ENCODE data around the gene TBC1D22A. TPM values are rescaled to one million over a fixed set of nuclear protein-coding genes. Genes with fewer than 3 reads are reported as not detected.

The TBC1D22A gene
- total RNA-seq, 1 experiment from 2014 or later: 32.6 TPM

- peaks cover 22% of the 10 kb centered on the region for H3K4me1 Mint-ChIP-seq (ENCODE audit: low read depth, unreplicated experiment)
- BruUV-seq (replicated peaks): no TSS peak
- H3K4me1 ChIP-seq: no peaks in the 10 kb centered on the region
- ChIA-PET POLR2A (no interaction called here), CTCF (no interaction called here)
- no peaks in the 10 kb centered on the region for H3K27me3 Mint-ChIP-seq (ENCODE audit: insufficient read depth, unreplicated experiment)
- DNase-seq: no peak
- H3K9me3 ChIP-seq: no peaks in the 10 kb centered on the region
- H3K36me3 ChIP-seq (ENCODE audit: control insufficient read depth, insufficient read depth, low read length): no peaks in the 10 kb centered on the region
- no peak overlapping the region for H3K4me3 Mint-ChIP-seq (ENCODE audit: unreplicated experiment)
- no peak overlapping the region for H3K4me3 ChIP-seq (ENCODE audit: low read depth, low read length)
- no peak for TF ChIP-seq CTCF (IDR thresholded peaks at IDR 0.05; ENCODE audit: insufficient read depth in 1 of 2, low read depth in 1 of 2, low read length in 1 of 2, severe bottlenecking in 1 of 2, unreplicated experiment in 1 of 2)
- no peaks in the 10 kb centered on the region for H3K9me3 Mint-ChIP-seq (ENCODE audit: unreplicated experiment)
- peaks cover 14% of the 10 kb centered on the region for H3K36me3 Mint-ChIP-seq (ENCODE audit: insufficient read depth, unreplicated experiment)
- H3K27me3 ChIP-seq (replicated peaks; ENCODE audit: control insufficient read depth, insufficient read depth, low read length): no peaks in the 10 kb centered on the region
- intact Hi-C loops (cut with micrococcal nuclease; ENCODE audit: unreplicated experiment): loop anchor here (2.0 kb wide), 1 partner anchor 13 kb away; no protein-coding TSS in a partner anchor
- no peak overlapping the region for H3K27ac Mint-ChIP-seq (ENCODE audit: unreplicated experiment)
Observed at GRCh38 chr22:46851311-46851710, 88.9 kb downstream of the TBC1D22A start.

DNA sequence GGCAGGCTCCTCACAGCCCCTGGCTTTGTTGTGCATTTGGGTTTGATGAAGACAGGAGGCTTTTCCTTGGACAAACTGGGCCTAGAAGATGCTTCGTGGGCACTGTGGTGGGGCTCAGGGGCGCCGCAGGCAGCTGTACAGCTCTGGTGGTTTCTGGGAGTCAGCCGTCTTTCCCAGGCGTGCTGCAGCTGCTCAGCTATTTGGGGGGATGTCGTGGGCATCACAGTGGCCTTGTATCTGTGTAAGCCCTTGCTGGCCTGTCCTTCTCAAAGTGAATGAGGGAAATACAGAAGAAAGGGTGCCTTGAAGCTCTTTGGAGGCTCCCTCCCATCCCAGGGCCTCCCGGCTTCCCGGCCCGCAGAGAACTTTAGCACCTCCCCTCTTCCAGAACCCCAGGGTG, 89.5 kb downstream of the TBC1D22A start:
- peaks cover 16% of the 10 kb centered on the region for H3K4me1 Mint-ChIP-seq (ENCODE audit: low read depth, unreplicated experiment)
- H3K36me3 Mint-ChIP-seq (ENCODE audit: insufficient read depth, unreplicated experiment): peaks cover 14% of the 10 kb centered on the region
- POLR2A ChIA-PET: no interaction called here
- H3K9me3 ChIP-seq: no peaks in the 10 kb centered on the region
- H3K27me3 ChIP-seq (replicated peaks; ENCODE audit: control insufficient read depth, insufficient read depth, low read length): no peaks in the 10 kb centered on the region
- no peak for TF ChIP-seq CTCF (IDR thresholded peaks at IDR 0.05; ENCODE audit: insufficient read depth in 1 of 2, low read depth in 1 of 2, low read length in 1 of 2, severe bottlenecking in 1 of 2, unreplicated experiment in 1 of 2)
- intact Hi-C loops (cut with micrococcal nuclease; ENCODE audit: unreplicated experiment): loop anchor here (2.0 kb wide), 1 partner anchor 13 kb away; no protein-coding TSS in a partner anchor
- no peaks in the 10 kb centered on the region for H3K9me3 Mint-ChIP-seq (ENCODE audit: unreplicated experiment)
- H3K27me3 Mint-ChIP-seq (ENCODE audit: insufficient read depth, unreplicated experiment): no peaks in the 10 kb centered on the region
- H3K27ac Mint-ChIP-seq (ENCODE audit: unreplicated experiment): no peak overlapping the region
- CTCF ChIA-PET: no interaction called here
- no peaks in the 10 kb centered on the region for H3K36me3 ChIP-seq (ENCODE audit: control insufficient read depth, insufficient read depth, low read length)
- no peak for DNase-seq
- no peak overlapping the region for H3K4me3 Mint-ChIP-seq (ENCODE audit: unreplicated experiment)
- no TSS peak for BruUV-seq (replicated peaks)
- H3K4me1 ChIP-seq: no peaks in the 10 kb centered on the region
- H3K4me3 ChIP-seq (ENCODE audit: low read depth, low read length): no peak overlapping the region

- no peaks in the 10 kb centered on the region for H3K27me3 Mint-ChIP-seq (ENCODE audit: insufficient read depth, unreplicated experiment)
- peaks cover 14% of the 10 kb centered on the region for H3K36me3 Mint-ChIP-seq (ENCODE audit: insufficient read depth, unreplicated experiment)
- Histone ChIP-seq H3K27me3 (replicated peaks; ENCODE audit: control insufficient read depth, insufficient read depth, low read length) (no peaks in the 10 kb centered on the region), H3K9me3 (no peaks in the 10 kb centered on the region), H3K4me3 (ENCODE audit: low read depth, low read length) (no peak overlapping the region), H3K36me3 (ENCODE audit: control insufficient read depth, insufficient read depth, low read length) (no peaks in the 10 kb centered on the region), H3K4me1 (no peaks in the 10 kb centered on the region)
- intact Hi-C loops (cut with micrococcal nuclease; ENCODE audit: unreplicated experiment): no loop called here
- H3K27ac Mint-ChIP-seq (ENCODE audit: unreplicated experiment): peak overlapping the region; percentile 42
- CTCF ChIA-PET: no interaction called here
- no peaks in the 10 kb centered on the region for H3K9me3 Mint-ChIP-seq (ENCODE audit: unreplicated experiment)
- BruUV-seq (replicated peaks): no TSS peak
- H3K4me1 Mint-ChIP-seq (ENCODE audit: low read depth, unreplicated experiment): peaks cover 10% of the 10 kb centered on the region
- no peak overlapping the region for H3K4me3 Mint-ChIP-seq (ENCODE audit: unreplicated experiment)
- POLR2A ChIA-PET: no interaction called here
- DNase-seq: no peak
- TF ChIP-seq CTCF (IDR thresholded peaks at IDR 0.05; ENCODE audit: insufficient read depth in 1 of 2, low read depth in 1 of 2, low read length in 1 of 2, severe bottlenecking in 1 of 2, unreplicated experiment in 1 of 2): no peak
Observed at GRCh38 chr22:46852771-46853170, 90.3 kb downstream of the TBC1D22A start.
